Liver (tissue), 9 donors: ENCODE data around the gene DENND4C. TPM values are rescaled to one million over a fixed set of nuclear protein-coding genes. Genes with fewer than 3 reads are reported as not detected.

Source experiments
- DNase-seq: peaks from one replicate; pipeline ENCODE4 v3.0.0-alpha.2; 2017; ENCODE audit warnings: low spot score
- H3K27ac ChIP-seq, 2 donors: one replicate each; pipeline ENCODE4 v1.7.0; 2013; ENCODE audit warnings: inconsistent platforms in 2 of 2, low read length in 2 of 2, control low read depth in 1 of 2, low read depth in 1 of 2, mild to moderate bottlenecking in 1 of 2
- H3K27me3 ChIP-seq, 4 donors: one replicate each; pipeline versions ENCODE4 v1.6.1 to v1.7.0; 2013; ENCODE audit warnings: low read length in 3 of 4, inconsistent platforms in 1 of 4, mild to moderate bottlenecking in 1 of 4, moderate library complexity in 1 of 4; ENCODE audit not compliant: control insufficient read depth in 4 of 4, insufficient read depth in 4 of 4
- H3K36me3 ChIP-seq, 4 donors: one replicate each; pipeline versions ENCODE4 v1.6.1 to v1.7.0; 2013; ENCODE audit warnings: low read length in 3 of 4, mild to moderate bottlenecking in 3 of 4, low read depth in 1 of 4, moderate library complexity in 1 of 4; ENCODE audit not compliant: control insufficient read depth in 4 of 4, insufficient read depth in 3 of 4
- H3K4me1 ChIP-seq, 4 donors: one replicate each; pipeline versions ENCODE4 v1.6.1 to v1.7.0; 2013; ENCODE audit warnings: low read length in 3 of 4, mild to moderate bottlenecking in 3 of 4, moderate library complexity in 1 of 4; ENCODE audit not compliant: control insufficient read depth in 4 of 4, insufficient read depth in 4 of 4
- H3K4me3 ChIP-seq, 3 donors: one replicate each; pipeline versions ENCODE4 v1.6.1 to v1.7.0; 2013; ENCODE audit warnings: low read length in 3 of 3, control low read depth in 1 of 3, low read depth in 1 of 3, mild to moderate bottlenecking in 1 of 3
- H3K9ac ChIP-seq, 2 donors: one replicate each; pipeline ENCODE4 v1.7.0; 2013; ENCODE audit warnings: low read length in 2 of 2, mild to moderate bottlenecking in 2 of 2, moderate library complexity in 2 of 2, control low read depth in 1 of 2, low read depth in 1 of 2
- H3K9me3 ChIP-seq, 4 donors: one replicate each; pipeline versions ENCODE4 v1.6.1 to v1.7.0; 2013; ENCODE audit warnings: low read length in 3 of 4; ENCODE audit not compliant: control insufficient read depth in 4 of 4
- EGR1 ChIP-seq, 2 donors: IDR thresholded peaks; 2 replicates each; pipeline ENCODE4 v1.6.1; 2016 to 2018; ENCODE audit warnings: antibody characterized with exemption in 2 of 2, low read depth in 2 of 2
- FOXA1 ChIP-seq: IDR thresholded peaks from 2 replicates; pipeline ENCODE4 v1.6.1; 2016; ENCODE audit warnings: antibody characterized with exemption
- FOXA2 ChIP-seq: IDR thresholded peaks from 2 replicates; pipeline ENCODE4 v1.6.1; 2016; ENCODE audit warnings: antibody characterized with exemption
- GABPA ChIP-seq, 2 donors: IDR thresholded peaks in 1 of 2; conservative IDR thresholded peaks in 1 of 2; 2 replicates each; pipeline ENCODE4 v1.6.1; 2016; ENCODE audit warnings: antibody characterized with exemption in 2 of 2, mild to moderate bottlenecking in 1 of 2, moderate library complexity in 1 of 2
- HNF4A ChIP-seq, 2 donors: conservative IDR thresholded peaks; 2 replicates each; pipeline ENCODE4 v1.6.1; 2016; ENCODE audit warnings: antibody characterized with exemption in 2 of 2, mild to moderate bottlenecking in 2 of 2
- HNF4G ChIP-seq: IDR thresholded peaks from 2 replicates; pipeline ENCODE4 v1.6.1; 2016; ENCODE audit warnings: antibody characterized with exemption
- JUND ChIP-seq, 2 donors: IDR thresholded peaks; 2 replicates each; pipeline ENCODE4 v1.6.1; 2016; ENCODE audit warnings: antibody characterized with exemption in 2 of 2
- NR2F2 ChIP-seq: IDR thresholded peaks from 2 replicates; pipeline ENCODE4 v1.6.1; 2016; ENCODE audit warnings: antibody characterized with exemption
- RAD21 ChIP-seq, 2 donors: IDR thresholded peaks; 2 replicates each; pipeline ENCODE4 v1.6.1; 2016; ENCODE audit warnings: antibody characterized with exemption in 2 of 2, mild to moderate bottlenecking in 2 of 2
- RXRA ChIP-seq, 2 donors: IDR thresholded peaks; 2 replicates each; pipeline ENCODE4 v1.6.1; 2017 to 2018; ENCODE audit warnings: antibody characterized with exemption in 2 of 2, mild to moderate bottlenecking in 1 of 2
- SP1 ChIP-seq: IDR thresholded peaks from 2 replicates; pipeline ENCODE4 v1.6.1; 2018; ENCODE audit warnings: antibody characterized with exemption, mild to moderate bottlenecking
- TAF1 ChIP-seq: conservative IDR thresholded peaks from 2 replicates; pipeline ENCODE4 v1.6.1; 2016; ENCODE audit warnings: antibody characterized with exemption, mild to moderate bottlenecking
- YY1 ChIP-seq: IDR thresholded peaks from 2 replicates; pipeline ENCODE4 v1.6.1; 2016; ENCODE audit warnings: antibody characterized with exemption, mild to moderate bottlenecking
- WGBS: extraction: QIAGEN DNeasy Blood & Tissue Kit; methylation state at CpG from one replicate; pipeline ENCODE4 v1.1.7; 2013; 5-methylcytosine and 5-hydroxymethylcytosine counted together
- polyA plus RNA-seq, 2 donors: library from polyadenylated mRNA; stranded (reverse) in 1 of 2; unstranded in 1 of 2; fragments of 200-250 nt in 1 of 2; fragments of >200 nt in 1 of 2; fragmentation: Nextera tagmentation in 1 of 2; extraction: Ambion mirVana in 1 of 2; gene quantifications; one replicate each; pipeline versions ENCODE4 v1.2.1 to v1.2.3, GENCODE V29; 2013 to 2015
- total RNA-seq, 2 donors: library from RNA; depleted of rRNA; stranded (reverse); fragments of >200 nt; gene quantifications; one replicate each; pipeline ENCODE4 v1.2.3, GENCODE V29; 2014
- TF ChIP-seq, protein P1 (sequence below): IDR thresholded peaks from 2 replicates; pipeline ENCODE4 v1.6.1; 2016; ENCODE audit warnings: antibody characterized with exemption
- TF ChIP-seq, protein P2 (sequence below): fragments of 150-350 bp; IDR thresholded peaks from 2 replicates; pipeline ENCODE4 v1.5.1; 2017; ENCODE audit warnings: improper control_type of control experiment, low read depth, low read length; ENCODE audit not compliant: missing input control
- TF ChIP-seq, protein P3 (sequence below): IDR thresholded peaks from 2 replicates; pipeline ENCODE4 v1.6.1; 2016; ENCODE audit warnings: antibody characterized with exemption
- TF ChIP-seq, protein P4 (sequence below): IDR thresholded peaks from 2 replicates; pipeline ENCODE4 v1.6.1; 2016; ENCODE audit warnings: antibody characterized with exemption
- TF ChIP-seq, protein P5 (sequence below): IDR thresholded peaks from 2 replicates; pipeline ENCODE4 v1.6.1; 2016; ENCODE audit warnings: antibody characterized with exemption, mild to moderate bottlenecking
- donor health status: healthy.
- donor health status: healthy.
- donor health status: healthy.
- donor health status: healthy.
- donor health status: healthy.

DENND4C gene
- total and polyA plus RNA-seq, 4 donors: 6.9 to 54.9 (median 14.8) TPM

DNA sequence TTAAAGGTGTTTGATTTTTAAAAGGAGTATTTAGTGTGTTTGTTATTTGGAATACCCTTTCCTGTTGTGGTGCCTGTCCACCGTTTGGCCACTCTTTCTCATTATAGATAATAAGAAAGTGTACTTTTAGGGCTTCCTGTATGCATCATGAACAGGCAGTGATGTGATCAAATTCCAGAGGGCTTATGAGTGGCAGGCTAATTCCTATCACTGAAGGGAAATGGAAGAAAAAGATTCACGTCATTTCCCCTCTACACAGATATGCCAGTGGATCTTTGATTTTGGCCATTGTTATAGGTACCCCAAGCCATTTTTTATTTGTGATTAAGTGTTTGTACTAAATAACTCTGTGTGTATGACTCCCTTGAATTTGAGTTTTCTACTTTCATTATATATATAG, 112.5 kb downstream of the DENND4C start:
- 86% methylated on average over 2 of the region's 2 CpGs for WGBS
- DNase-seq: no peak
- no peak overlapping the region for H3K4me3 ChIP-seq
- H3K27me3 ChIP-seq: no peaks in the 10 kb centered on the region
- H3K36me3 ChIP-seq: peaks cover 8 to 38% (median 30%) of the 10 kb centered on the region in 4 donors
- no peaks in the 10 kb centered on the region for H3K9me3 ChIP-seq
- TF ChIP-seq, protein P1, sequence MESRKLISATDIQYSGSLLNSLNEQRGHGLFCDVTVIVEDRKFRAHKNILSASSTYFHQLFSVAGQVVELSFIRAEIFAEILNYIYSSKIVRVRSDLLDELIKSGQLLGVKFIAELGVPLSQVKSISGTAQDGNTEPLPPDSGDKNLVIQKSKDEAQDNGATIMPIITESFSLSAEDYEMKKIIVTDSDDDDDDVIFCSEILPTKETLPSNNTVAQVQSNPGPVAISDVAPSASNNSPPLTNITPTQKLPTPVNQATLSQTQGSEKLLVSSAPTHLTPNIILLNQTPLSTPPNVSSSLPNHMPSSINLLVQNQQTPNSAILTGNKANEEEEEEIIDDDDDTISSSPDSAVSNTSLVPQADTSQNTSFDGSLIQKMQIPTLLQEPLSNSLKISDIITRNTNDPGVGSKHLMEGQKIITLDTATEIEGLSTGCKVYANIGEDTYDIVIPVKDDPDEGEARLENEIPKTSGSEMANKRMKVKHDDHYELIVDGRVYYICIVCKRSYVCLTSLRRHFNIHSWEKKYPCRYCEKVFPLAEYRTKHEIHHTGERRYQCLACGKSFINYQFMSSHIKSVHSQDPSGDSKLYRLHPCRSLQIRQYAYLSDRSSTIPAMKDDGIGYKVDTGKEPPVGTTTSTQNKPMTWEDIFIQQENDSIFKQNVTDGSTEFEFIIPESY: no peak
- TF ChIP-seq GABPA (IDR thresholded peaks at IDR 0.05 in 1 of 2, conservative IDR thresholded peaks at IDR 0.05 in 1 of 2) (no peak), HNF4A (conservative IDR thresholded peaks at IDR 0.05) (no peak), JUND (IDR thresholded peaks at IDR 0.05) (no peak), FOXA2 (no peak), EGR1 (IDR thresholded peaks at IDR 0.05; ENCODE audit: low read depth in 2 of 2) (no peak), YY1 (no peak), RXRA (IDR thresholded peaks at IDR 0.05) (no peak), FOXA1 (no peak), HNF4G (no peak), TAF1 (no peak), NR2F2 (no peak), SP1 (no peak), RAD21 (IDR thresholded peaks at IDR 0.05) (no peak)
- TF ChIP-seq, protein P2, sequence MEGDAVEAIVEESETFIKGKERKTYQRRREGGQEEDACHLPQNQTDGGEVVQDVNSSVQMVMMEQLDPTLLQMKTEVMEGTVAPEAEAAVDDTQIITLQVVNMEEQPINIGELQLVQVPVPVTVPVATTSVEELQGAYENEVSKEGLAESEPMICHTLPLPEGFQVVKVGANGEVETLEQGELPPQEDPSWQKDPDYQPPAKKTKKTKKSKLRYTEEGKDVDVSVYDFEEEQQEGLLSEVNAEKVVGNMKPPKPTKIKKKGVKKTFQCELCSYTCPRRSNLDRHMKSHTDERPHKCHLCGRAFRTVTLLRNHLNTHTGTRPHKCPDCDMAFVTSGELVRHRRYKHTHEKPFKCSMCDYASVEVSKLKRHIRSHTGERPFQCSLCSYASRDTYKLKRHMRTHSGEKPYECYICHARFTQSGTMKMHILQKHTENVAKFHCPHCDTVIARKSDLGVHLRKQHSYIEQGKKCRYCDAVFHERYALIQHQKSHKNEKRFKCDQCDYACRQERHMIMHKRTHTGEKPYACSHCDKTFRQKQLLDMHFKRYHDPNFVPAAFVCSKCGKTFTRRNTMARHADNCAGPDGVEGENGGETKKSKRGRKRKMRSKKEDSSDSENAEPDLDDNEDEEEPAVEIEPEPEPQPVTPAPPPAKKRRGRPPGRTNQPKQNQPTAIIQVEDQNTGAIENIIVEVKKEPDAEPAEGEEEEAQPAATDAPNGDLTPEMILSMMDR: no peak
- TF ChIP-seq, protein P3, sequence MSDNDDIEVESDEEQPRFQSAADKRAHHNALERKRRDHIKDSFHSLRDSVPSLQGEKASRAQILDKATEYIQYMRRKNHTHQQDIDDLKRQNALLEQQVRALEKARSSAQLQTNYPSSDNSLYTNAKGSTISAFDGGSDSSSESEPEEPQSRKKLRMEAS: no peak
- TF ChIP-seq, protein P4, sequence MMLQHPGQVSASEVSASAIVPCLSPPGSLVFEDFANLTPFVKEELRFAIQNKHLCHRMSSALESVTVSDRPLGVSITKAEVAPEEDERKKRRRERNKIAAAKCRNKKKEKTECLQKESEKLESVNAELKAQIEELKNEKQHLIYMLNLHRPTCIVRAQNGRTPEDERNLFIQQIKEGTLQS: no peak
- TF ChIP-seq, protein P5, sequence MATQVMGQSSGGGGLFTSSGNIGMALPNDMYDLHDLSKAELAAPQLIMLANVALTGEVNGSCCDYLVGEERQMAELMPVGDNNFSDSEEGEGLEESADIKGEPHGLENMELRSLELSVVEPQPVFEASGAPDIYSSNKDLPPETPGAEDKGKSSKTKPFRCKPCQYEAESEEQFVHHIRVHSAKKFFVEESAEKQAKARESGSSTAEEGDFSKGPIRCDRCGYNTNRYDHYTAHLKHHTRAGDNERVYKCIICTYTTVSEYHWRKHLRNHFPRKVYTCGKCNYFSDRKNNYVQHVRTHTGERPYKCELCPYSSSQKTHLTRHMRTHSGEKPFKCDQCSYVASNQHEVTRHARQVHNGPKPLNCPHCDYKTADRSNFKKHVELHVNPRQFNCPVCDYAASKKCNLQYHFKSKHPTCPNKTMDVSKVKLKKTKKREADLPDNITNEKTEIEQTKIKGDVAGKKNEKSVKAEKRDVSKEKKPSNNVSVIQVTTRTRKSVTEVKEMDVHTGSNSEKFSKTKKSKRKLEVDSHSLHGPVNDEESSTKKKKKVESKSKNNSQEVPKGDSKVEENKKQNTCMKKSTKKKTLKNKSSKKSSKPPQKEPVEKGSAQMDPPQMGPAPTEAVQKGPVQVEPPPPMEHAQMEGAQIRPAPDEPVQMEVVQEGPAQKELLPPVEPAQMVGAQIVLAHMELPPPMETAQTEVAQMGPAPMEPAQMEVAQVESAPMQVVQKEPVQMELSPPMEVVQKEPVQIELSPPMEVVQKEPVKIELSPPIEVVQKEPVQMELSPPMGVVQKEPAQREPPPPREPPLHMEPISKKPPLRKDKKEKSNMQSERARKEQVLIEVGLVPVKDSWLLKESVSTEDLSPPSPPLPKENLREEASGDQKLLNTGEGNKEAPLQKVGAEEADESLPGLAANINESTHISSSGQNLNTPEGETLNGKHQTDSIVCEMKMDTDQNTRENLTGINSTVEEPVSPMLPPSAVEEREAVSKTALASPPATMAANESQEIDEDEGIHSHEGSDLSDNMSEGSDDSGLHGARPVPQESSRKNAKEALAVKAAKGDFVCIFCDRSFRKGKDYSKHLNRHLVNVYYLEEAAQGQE: no peak
- H3K27ac ChIP-seq: no peak overlapping the region
- no peaks in the 10 kb centered on the region for H3K4me1 ChIP-seq
- no peak overlapping the region for H3K9ac ChIP-seq
